ENCODE data around the gene CRKL.

The CRKL gene

GRCh38 chr22:20944042-20944441 is 26.8 kb downstream of the CRKL start:
- DNase-seq (ENCODE audit: low read depth), result no peak
- H3K4me3 ChIP-seq (ENCODE audit: low read length), result no peak overlapping the region
- TF ChIP-seq, protein P1, sequence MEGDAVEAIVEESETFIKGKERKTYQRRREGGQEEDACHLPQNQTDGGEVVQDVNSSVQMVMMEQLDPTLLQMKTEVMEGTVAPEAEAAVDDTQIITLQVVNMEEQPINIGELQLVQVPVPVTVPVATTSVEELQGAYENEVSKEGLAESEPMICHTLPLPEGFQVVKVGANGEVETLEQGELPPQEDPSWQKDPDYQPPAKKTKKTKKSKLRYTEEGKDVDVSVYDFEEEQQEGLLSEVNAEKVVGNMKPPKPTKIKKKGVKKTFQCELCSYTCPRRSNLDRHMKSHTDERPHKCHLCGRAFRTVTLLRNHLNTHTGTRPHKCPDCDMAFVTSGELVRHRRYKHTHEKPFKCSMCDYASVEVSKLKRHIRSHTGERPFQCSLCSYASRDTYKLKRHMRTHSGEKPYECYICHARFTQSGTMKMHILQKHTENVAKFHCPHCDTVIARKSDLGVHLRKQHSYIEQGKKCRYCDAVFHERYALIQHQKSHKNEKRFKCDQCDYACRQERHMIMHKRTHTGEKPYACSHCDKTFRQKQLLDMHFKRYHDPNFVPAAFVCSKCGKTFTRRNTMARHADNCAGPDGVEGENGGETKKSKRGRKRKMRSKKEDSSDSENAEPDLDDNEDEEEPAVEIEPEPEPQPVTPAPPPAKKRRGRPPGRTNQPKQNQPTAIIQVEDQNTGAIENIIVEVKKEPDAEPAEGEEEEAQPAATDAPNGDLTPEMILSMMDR (IDR thresholded peaks at IDR 0.05; ENCODE audit: insufficient read depth, low read depth, low read length, missing control alignments), result no peak

DNA sequence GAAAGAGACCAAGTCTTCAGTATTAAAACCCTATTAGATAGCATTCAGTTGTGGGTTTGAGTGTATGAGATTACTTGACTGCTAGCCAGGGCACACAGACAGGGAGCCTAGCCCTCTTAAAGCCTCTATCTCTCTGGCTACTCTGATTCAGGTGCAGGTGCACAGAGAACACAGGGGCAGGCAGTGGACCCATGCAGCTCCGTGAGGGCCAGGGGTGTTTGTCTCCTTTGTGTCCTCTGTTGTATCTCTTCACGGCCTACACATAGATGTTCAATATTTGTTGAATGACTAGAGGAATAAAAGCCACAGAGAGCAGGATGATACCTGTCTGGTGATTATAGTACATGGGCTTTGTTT is 28.3 kb downstream of the CRKL start:
- no peak overlapping the region for H3K4me3 ChIP-seq (ENCODE audit: low read length)
- DNase-seq (ENCODE audit: low read depth), result no peak
- TF ChIP-seq, protein P1 (IDR thresholded peaks at IDR 0.05; ENCODE audit: insufficient read depth, low read depth, low read length, missing control alignments), result no peak

DNA sequence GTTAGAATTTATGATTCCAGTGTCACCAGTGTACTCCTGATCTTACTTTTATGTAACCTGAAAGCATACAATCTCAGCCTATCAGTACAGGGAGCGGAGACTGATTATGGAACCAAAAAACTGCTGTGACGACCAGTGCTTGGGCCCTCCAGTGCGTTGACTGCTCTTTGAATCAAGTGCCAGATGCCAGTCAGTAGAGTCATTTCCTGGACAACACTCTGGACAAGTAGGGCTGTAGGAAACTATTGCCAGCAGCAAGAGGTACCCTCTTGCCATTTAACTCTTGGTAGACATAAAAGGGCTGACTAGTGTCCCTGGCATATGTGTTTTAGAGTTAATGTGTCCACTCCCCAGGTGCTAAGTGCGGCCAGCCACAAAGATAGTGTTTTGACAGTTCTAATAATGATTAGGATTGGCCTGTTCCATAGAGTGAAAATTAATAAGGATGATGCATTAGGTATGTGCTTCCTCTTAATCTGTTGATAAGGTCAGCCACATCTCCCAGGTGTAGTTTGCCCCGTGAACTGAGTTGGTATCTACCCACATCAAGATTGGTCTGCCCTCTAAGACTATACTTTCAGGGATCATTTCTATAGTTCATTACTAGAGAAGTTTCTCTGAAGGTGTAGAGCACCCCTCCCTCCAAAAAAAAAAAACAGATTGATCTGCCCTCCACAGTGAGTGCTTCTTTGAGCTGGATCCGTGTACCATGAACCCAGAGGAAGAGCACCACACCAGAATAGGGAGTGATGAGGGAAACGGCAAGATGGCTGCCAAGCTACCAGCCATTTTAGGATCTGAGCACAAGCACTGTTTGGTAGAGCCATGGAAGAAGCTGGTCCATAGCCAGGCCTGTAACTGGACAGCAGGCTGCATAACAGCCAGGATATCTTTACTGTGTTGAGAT is 29.1 kb downstream of the CRKL start:
- H3K4me3 ChIP-seq (ENCODE audit: low read length), result no peak overlapping the region
- peak; percentile 57 for DNase-seq (ENCODE audit: low read depth)
- TF ChIP-seq, protein P1 (IDR thresholded peaks at IDR 0.05; ENCODE audit: insufficient read depth, low read depth, low read length, missing control alignments), result no peak

DNA sequence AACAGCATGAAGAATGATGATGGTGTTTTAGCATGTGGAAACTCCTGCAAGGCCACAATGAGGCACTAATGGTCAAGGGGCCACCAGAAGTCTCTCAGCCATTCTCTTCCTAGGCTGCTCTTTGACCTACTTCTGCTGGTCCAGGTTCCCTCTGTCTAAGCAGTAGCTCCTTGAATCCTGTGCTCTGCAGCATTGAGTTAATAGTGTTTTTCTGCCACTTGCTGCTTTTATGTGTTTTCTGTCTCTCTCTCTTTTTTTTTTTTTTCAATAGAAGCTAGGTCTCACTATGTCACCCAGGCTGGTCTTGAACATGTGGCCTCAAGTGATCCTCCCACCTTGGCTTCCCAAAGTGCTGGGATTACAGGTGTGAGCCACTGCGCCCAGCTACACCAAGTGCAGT is 29.8 kb downstream of the CRKL start:
- DNase-seq (ENCODE audit: low read depth), result no peak
- no peak overlapping the region for H3K4me3 ChIP-seq (ENCODE audit: low read length)
- TF ChIP-seq, protein P1 (IDR thresholded peaks at IDR 0.05; ENCODE audit: insufficient read depth, low read depth, low read length, missing control alignments), result no peak

DNA sequence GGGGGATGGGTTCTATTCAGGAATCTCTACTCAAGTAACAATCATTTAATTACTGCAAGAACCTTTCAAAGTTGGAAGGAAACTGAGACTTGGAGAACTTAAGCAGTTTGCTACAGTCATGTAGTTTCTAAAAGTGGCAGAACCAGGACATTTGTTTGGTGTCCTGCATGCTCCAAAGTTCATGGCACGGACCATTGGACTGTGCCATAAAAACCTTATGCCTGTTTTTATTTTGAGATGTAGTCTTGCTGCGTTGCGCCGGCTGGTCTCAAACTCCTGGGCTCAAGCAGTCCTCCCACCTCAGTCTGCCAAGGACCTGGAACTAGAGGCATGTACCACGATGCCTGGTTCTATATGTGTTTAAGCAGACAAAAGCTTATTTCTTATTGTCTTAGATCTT is 31.2 kb downstream of the CRKL start:
- no peak overlapping the region for H3K4me3 ChIP-seq (ENCODE audit: low read length)
- TF ChIP-seq, protein P1 (IDR thresholded peaks at IDR 0.05; ENCODE audit: insufficient read depth, low read depth, low read length, missing control alignments), result no peak
- DNase-seq (ENCODE audit: low read depth), result no peak

DNA sequence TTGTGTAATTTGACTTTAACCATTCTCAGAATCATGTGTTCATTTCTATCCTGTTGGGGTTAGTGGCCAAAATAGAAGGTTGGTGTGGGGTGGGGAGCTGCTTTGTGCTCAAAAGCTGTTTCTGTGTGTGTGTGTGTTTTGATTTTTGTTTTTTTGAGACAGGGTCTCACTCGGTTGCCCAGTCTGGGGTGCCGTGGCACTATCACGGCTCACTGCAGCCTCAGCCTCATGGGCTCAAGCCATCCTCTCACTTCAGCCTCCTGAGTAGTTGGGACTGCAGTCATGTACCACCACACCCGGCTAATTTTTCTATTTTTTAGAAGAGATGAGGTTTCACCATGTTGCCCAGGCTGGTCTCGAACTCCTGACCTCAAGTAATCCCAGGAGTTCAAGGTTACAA is 31.8 kb downstream of the CRKL start:
- H3K4me3 ChIP-seq (ENCODE audit: low read length), result no peak overlapping the region
- no peak for DNase-seq (ENCODE audit: low read depth)
- TF ChIP-seq, protein P1 (IDR thresholded peaks at IDR 0.05; ENCODE audit: insufficient read depth, low read depth, low read length, missing control alignments), result no peak

- no peak overlapping the region for H3K4me3 ChIP-seq (ENCODE audit: low read length)
- TF ChIP-seq, protein P1 (IDR thresholded peaks at IDR 0.05; ENCODE audit: insufficient read depth, low read depth, low read length, missing control alignments), result no peak
- DNase-seq (ENCODE audit: low read depth), result no peak
Observed at GRCh38 chr22:20949698-20950183, 32.5 kb downstream of the CRKL start.

Data from epithelial cell of esophagus (primary cell).